HG02759 (cell line): ENCODE data around the gene DSTYK.

Experiments used
- ATAC-seq: cut with Tn5 transposase; IDR thresholded peaks from one replicate; pipeline ENCODE4 v1.9.1; 2021; ENCODE audit warnings: mild to moderate bottlenecking, moderate library complexity; ENCODE audit not compliant: unreplicated experiment

Gene DSTYK, protein sequence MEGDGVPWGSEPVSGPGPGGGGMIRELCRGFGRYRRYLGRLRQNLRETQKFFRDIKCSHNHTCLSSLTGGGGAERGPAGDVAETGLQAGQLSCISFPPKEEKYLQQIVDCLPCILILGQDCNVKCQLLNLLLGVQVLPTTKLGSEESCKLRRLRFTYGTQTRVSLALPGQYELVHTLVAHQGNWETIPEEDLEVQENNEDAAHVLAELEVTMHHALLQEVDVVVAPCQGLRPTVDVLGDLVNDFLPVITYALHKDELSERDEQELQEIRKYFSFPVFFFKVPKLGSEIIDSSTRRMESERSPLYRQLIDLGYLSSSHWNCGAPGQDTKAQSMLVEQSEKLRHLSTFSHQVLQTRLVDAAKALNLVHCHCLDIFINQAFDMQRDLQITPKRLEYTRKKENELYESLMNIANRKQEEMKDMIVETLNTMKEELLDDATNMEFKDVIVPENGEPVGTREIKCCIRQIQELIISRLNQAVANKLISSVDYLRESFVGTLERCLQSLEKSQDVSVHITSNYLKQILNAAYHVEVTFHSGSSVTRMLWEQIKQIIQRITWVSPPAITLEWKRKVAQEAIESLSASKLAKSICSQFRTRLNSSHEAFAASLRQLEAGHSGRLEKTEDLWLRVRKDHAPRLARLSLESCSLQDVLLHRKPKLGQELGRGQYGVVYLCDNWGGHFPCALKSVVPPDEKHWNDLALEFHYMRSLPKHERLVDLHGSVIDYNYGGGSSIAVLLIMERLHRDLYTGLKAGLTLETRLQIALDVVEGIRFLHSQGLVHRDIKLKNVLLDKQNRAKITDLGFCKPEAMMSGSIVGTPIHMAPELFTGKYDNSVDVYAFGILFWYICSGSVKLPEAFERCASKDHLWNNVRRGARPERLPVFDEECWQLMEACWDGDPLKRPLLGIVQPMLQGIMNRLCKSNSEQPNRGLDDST

DNA sequence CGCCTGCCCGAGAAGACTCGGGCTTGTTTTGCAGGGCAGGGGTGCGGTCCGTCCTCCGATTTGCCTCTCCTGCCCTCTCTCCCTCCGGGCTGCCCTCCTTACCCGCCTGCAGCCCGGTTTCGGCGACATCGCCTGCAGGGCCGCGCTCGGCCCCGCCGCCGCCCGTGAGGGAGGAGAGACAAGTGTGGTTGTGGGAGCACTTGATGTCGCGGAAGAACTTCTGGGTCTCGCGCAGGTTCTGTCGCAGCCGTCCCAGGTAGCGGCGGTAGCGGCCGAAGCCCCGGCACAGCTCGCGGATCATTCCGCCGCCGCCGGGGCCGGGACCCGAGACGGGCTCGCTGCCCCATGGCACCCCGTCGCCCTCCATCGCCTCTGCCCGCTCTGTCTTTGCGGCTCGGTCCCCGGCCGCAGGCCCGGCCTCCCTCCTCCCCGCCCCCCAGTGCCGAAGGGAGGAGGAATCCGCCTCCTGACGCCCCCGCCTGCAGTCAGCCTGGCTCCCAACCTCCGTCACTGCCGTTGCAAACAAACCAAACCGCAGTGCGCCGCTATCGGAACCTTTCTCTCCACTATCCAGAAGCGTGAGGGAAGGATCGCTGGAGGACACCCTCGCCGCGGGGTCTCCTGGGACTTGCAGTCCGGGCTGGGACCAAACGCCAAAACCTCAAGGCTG, at the start of gene DSTYK:
DSTYK (minus strand) TSS at position 534 of the 670 bp plus-strand sequence; CDS start at position 367, 167 bp downstream.
- ATAC-seq: peak; percentile 89

DNA sequence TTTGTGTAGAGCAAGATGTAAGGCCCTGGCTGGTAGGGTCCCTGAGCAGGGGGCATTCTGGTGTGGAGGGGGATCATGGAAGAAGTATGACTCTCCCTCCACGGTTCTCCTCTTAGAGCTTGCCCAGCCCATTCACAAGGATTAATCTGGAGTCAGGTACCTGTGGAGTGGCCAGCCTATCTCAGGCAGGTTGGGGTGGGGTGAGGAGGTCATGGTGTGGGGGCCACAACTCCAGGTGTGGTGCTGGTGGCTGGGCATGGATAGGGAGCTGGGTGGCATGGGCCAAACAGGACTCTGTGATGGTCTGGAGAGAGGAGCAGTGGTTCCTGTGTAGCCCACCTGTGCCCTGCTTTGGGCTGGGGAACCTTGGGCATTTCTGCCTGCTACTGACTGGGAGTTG, 48.5 kb upstream of the DSTYK start:
- no peak for ATAC-seq

DNA sequence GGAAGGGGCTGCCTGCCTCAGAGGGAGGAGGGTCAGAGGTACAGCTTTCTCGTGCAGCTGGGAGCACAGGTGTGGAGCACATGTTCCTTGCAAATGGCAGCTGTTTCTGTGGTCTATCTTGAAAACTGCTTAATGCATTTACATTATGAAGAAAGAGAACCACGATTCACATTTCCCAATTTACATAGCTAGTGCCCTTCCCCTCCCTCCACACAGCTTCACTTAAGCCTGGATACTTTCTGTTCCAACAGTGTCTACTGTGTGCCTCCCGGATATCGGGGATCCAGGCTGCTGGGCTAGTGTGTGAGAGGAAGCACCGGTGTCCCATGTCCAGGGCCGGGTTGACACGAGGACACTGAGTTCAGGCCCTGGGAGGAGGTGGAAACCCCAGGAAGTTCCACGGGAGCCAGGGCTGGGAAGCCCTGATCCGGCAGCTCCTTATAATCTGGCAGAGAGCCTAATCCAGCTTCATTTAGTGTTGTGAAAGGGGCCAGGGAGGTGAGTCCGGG, 47.9 kb upstream of the DSTYK start:
- ATAC-seq: no peak

DNA sequence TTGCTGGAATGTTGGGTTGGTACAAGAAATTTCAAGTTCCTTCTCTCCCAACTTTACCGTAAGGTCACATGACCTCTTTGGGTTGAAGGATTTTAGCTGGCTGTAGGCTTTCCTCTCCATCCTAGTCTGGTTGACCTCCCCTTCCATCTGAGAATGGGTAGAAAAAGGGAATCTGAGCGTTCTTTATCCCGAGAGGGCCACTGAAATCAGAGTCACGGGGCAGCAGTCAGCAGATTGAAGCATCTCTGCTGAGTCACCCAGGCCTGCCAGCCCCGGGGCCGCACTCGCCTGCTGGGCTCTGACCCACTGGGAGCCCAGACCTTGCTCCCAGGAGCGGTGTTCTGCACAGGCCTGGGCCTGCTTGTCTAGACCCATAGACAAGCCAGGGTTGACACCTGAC, 47.2 kb upstream of the DSTYK start:
- no peak for ATAC-seq

DNA sequence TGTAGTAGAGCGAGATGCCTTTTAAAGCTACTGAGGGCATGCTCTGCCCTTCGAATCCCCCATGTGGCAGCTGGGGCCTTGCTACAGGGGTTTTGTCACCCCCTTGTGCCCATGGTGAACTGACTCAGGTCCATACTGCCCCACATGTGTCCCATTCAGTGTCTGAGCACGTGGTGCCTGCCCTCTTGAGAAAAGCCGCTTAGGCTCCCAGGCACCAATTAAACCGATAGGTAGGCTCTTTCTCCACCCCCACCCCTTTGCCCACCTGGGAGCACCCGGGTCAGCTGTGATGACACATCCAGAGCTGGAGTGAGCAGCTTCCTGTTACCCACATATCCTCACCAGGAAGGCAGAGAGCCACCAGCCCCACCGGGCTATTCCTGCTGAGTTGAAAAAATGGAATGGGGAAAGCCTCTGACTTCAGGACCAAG, 46.8 kb upstream of the DSTYK start:
- ATAC-seq: no peak

DNA sequence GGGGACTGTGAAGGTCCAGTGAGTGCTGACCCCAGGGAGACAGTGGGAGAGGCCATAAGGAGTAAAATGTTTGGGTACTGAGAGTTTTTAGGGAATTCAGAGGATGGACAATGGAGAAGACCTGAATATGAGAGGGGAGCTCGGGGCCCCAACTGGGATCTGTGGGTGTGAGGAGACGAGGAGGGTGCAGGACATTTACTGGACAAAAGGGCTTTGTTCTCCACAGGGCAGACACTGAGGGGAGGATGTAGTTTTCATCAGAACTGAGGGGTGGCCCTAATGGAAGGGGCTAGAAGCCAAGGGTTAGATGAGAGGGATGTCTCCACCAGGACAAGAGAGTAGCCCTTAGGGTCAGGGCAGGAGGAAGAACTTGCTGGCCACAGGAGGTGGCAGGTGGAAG, 46.2 kb upstream of the DSTYK start:
- ATAC-seq: no peak

DNA sequence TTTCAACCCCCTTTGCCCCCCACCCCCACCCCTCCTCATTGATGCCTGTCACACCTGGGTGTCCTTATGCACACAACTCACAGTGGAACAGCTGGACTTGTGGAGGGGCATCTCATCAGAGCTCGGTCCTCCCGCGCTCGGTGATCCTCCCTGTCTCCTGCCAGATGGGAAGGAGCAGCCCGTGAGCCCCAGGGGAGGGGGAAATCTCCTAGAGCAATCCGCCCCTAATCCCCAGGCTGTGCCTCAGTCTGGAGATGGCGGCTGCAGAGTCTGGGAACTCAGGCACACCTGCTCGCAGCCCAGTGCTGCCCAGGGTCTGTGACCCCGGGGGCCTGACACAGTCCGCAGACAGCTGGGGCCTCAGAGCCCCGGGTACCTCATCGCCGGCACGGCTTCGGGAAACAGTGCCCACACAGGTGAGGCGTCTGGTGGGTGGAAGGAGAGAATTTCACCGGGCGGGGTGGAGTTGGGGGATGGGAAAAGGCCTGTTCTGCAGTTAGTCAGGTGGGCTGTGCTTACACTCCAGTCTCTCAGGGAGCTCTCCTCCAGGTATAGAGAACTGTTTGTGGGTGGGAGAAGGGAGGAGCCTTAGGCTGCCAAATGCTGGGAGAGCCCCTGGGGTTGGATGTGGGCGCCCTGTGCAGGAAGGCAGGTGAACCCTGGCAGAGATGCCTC, 45.6 kb upstream of the DSTYK start:
- ATAC-seq: no peak

DNA sequence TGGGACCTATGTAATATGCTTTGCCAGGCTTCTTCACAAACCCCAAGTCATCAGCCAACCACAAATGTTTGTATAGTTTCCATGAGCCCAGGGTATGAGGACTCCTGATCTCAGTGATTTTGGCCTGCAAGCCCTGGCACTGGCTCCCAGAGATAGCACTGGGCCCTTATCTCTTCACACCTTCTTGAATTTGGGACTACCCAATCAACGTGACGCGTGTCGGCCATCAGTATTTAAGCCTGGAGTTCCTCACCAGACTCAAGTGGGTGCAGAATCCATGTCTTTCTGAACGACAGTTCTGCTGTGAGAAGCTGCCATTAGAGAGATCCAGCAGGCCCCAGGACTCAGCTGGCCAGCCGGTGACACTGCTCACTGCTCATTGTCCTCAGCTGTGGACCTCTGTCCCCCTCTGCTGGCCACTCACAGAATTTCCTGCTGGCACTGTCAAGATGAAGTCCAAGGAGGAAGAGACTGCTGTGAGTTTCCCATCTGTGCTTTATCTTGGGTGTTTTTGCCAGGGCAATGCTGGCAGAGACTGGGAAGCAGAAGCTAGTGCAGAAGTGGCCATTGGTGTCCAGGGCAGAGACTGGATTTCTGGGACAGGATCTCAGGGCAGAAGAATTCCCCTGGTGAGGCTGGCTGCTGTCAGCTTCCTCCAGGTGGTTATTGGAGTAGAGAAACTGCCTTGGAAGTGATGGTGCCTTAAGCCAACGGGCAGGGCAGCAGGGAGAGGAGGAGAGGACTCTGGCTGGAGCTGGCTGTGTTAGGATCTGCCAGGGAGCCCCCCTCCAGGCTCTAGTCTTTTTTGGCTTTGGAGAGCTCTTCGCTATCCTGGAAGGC, 44.7 kb upstream of the DSTYK start:
- peak; percentile 65 for ATAC-seq

DNA sequence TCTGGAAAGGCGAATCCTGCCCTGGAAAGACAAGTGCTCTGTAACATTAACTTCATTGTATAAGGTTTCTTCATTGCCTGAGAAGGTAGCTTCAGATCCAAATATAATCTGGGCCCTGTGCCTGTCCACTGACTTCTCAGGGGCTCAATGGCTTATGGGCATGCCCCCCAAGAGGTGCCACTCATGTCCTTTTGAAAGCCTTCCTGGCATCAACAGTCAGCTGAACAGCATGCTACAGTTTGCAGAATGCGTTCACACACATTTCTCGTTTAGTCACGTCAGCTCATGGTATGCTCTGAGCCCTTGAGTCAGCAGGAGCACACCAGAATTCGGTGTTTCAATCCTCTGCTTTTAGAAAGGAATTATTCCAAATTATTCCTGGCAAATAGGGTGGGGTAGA, 40.1 kb upstream of the DSTYK start:
- no peak for ATAC-seq

DNA sequence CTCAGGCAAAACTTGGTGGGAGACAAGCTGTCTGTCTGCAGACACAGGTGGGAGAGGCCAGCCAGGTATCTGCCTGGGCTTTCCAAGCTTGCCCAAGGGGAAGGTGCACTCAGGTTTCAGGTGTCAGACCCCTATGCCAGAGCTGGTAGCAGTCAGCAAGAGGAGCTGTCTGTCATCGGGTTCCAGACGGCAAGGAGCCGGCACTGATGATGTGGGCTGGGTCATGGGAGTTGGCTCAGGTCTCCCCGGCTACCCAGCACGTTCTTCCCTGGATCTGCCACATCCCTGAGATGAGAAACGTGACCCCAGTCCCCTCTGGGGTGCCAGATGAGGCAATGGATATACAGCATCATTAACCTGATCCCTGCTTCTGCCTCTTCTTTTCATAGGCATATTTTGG, 39.2 kb upstream of the DSTYK start:
- ATAC-seq: no peak

DNA sequence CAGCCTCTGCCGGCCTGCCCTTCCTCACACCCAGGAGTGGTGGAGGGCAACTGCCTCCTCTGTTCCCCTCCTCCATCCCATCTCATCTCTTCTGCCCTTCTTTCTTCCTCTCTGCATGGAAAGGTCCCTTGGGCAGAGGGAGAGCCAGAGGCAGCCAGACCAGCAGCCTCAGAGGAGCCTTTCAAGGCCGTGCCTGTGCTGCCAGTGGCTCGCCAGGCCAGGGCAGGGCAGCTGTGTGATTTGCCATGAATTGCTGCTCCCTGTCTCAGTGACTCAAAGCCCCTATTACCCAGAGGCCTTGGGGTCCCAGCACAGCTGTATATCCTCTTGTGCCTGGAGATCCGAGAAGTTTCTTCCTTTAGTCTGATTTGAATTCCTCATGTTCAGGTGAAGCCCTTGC, 38.1 kb upstream of the DSTYK start:
- no peak for ATAC-seq

DNA sequence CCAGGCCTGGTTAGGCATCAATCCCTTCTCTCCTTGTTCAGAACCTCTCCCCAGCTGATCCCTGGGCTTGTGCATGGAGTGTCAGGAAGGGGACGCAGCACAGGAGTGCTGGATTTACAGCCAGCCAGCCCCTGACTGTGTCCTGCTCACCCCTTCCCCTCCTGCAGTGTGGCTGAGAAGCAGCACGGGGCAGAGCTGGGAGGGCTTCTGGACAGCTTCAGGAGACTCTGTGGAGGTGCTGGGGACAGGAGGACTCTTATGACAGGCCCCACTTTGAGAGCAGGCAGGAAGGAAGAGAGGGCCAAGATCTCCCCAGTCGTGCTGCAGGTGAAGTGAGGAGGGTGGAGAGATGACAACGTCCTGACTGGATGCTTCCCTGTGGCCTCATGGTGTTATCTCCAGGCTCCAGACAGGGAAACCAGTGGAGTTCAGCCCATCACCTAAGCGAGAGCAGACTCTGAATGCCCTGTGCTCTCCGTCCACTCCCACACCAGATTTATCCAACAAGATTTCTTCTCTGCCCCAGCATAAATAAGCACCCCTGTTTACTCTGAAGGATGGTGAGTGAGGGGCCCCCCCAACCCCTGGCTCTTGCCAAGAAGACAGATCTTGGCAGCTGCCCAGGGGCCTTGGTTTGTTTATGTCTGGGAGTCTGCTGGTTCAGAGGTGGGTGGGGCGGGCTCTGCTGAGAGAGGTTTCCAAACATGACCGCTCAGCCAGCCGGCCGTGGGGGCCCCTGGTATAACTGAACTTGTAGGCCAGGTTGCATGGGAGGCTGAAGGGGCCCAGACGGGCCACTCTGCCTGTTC, 37.5 kb upstream of the DSTYK start:
- no peak for ATAC-seq

DNA sequence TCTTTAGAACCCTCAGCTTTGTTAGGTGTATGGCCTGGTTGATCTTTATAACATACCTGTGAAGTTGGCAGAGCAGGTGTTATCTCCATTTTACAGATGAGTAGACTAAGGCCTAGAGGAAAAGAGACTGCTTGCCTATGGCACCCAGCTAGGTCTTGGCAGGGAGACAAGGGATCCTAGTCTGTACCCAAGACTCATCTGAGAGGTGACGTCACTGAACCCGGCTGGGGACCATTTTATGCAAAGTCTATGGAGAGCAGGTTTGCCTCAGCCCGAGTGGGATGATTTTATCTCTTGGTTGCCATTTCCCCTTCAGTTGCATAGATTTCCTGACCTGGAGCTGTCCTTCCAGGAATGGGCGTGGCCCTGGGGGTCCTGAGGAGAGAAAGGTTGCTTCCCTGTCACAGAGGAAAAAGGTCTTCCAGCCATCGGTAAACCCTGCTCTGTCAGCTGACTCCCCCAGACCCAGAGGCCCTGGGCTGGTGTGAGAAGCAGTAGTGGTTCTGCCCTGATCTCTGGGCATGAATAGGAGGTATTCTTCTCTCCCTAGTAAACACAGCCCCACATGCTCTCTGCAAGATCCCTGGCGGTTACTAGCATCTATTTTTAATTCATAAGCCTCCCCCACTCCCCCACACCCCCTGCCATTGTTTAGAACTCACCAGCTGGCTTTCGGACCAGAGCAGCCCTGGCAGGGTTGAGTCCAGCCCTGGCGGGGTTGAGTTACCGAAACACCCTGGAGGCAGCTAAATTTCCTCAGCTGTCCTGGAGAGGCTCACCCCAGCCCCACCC, 35.8 kb upstream of the DSTYK start:
- no peak for ATAC-seq

DNA sequence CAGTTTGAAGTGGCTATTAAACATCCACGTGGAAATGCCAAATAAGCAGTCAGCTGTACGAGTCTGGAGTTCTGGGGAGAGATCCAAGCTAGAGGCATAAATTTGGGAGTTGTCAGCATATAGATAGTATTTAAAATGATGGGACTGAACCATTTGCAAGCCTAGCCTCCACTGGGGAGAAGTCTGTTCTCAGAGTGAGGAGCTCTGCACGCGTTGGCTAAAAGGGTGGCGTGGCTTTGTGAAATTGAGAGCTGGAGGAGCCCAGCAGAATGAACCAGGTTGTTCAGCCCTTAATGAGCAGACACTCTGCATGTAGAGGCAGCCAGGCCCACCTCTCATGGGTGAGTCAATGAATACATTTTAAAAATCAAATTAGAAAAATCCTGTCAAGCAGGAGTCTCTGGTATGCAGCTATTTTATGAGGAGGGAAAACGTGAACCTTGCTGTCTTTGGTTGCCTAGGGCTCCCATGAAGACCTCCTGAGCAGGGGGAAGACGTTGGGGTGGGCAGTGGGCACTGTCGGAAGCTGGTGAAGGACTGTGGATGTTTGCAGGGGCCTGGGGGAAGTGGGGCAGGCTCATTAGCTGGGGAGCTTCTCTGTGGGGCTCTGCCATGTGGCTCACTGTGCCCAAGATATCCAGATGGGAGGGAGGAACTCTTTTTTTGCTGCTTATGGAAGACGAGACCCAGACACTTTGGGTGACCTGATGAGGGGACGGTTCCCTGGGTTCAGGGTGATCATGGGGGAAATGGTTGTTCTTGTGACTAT, 35.0 kb upstream of the DSTYK start:
- ATAC-seq: no peak

DNA sequence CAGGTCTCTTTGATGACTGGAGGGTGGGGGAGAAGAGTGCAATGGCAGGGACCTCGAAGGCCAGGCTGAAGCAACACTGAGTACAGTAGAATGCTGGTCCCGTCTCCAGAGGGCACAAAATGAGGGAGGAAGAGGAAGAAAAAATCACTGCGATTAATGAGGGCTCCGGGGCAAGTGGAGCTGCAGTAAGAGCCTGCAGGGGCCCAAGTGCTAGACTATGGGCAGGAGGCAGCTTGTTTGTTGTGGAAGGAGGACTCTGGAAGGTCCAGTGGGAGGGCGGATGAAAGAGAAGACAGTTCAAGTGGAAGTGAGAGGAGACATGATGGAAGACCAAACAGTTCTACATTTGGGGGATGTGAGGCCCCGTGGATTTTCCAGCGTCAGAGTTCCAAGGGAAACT, 33.6 kb upstream of the DSTYK start:
- ATAC-seq: no peak

DNA sequence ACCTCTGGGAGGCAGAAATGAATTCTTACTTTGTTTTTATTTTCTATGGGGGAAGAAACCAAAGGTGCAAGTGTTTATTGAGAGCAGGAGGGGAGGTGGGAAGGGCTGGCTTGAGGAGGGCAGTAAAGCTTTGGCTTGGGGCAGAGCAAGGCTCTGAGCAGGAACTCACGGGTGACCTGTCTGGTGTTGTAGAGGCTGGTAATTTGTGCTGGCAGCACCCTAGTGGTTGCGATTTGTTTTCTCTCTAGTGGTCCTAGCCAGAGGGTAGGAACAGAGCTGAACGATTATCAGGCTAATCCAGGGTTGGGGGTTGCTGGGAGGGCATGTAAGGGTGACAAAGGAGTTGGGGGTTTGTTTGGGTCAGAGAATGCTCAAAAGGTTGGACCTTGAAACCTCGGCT, 32.9 kb upstream of the DSTYK start:
- no peak for ATAC-seq
